Choroid plexus epithelial cell (primary cell): Measurements from ENCODE around the gene ACBD6.

Experiments
- DNase-seq: peaks from one replicate; pipeline ENCODE4 v3.0.0-alpha.2; 2010; ENCODE audit warnings: low read depth
- H3K4me3 ChIP-seq: 2 replicates; pipeline ENCODE4 v1.5.1; 2011; ENCODE audit warnings: low read depth, mild to moderate bottlenecking, control low read depth, low read length, moderate library complexity
- TF ChIP-seq, protein P1 (sequence below): conservative IDR thresholded peaks from 2 replicates; pipeline ENCODE4 v1.5.1; 2011; ENCODE audit warnings: low read depth, mild to moderate bottlenecking, control low read depth, inconsistent platforms, low read length, moderate library complexity

The ACBD6 gene

DNA sequence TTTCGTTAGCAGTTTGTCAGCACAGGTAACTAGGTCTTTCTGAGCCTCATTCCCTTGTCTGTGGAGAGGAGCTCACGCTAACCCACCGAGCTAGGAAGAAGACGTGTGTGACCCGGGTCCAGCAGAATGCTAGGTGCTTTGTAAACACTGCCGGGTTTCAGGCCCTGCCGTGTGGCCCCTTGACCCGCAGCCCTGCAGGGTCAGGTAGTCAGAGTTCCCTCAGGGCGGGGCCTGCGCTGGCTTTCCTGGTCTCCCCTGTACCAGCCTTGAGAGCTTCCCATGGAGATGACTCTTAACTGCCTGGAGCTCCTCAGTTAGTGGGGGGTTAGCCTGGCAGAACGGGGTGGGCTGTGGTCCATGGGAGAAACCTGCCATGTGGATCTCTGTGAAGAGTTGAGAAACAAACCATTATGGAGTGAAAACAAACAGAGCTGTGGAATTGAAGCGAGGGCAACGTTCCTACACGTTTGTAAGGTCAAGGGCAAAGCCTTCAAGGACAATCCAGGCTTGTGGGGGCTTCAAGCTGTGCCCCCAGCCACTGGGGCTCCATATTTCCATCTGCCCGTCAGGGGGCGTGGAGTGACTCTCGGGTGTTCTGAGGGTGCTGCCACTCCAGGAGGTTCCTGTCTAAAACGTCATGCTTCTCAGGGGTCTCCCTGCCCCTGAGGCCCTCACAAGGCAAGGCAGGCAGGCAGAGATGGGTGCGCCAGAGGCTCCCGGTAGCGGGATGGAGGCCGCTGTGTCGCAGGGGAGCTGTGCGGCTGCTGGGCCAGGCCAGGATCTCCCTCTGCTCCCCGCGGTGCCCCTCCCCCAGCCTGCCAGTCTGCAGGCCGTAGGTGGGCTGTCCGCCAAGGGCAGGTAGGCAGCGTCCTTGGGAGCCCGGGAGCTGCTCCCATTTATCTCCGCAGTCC, 248.5 kb downstream of the ACBD6 start:
- no peak for DNase-seq
- TF ChIP-seq, protein P1, sequence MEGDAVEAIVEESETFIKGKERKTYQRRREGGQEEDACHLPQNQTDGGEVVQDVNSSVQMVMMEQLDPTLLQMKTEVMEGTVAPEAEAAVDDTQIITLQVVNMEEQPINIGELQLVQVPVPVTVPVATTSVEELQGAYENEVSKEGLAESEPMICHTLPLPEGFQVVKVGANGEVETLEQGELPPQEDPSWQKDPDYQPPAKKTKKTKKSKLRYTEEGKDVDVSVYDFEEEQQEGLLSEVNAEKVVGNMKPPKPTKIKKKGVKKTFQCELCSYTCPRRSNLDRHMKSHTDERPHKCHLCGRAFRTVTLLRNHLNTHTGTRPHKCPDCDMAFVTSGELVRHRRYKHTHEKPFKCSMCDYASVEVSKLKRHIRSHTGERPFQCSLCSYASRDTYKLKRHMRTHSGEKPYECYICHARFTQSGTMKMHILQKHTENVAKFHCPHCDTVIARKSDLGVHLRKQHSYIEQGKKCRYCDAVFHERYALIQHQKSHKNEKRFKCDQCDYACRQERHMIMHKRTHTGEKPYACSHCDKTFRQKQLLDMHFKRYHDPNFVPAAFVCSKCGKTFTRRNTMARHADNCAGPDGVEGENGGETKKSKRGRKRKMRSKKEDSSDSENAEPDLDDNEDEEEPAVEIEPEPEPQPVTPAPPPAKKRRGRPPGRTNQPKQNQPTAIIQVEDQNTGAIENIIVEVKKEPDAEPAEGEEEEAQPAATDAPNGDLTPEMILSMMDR: no peak
- H3K4me3 ChIP-seq: no peak overlapping the region

DNA sequence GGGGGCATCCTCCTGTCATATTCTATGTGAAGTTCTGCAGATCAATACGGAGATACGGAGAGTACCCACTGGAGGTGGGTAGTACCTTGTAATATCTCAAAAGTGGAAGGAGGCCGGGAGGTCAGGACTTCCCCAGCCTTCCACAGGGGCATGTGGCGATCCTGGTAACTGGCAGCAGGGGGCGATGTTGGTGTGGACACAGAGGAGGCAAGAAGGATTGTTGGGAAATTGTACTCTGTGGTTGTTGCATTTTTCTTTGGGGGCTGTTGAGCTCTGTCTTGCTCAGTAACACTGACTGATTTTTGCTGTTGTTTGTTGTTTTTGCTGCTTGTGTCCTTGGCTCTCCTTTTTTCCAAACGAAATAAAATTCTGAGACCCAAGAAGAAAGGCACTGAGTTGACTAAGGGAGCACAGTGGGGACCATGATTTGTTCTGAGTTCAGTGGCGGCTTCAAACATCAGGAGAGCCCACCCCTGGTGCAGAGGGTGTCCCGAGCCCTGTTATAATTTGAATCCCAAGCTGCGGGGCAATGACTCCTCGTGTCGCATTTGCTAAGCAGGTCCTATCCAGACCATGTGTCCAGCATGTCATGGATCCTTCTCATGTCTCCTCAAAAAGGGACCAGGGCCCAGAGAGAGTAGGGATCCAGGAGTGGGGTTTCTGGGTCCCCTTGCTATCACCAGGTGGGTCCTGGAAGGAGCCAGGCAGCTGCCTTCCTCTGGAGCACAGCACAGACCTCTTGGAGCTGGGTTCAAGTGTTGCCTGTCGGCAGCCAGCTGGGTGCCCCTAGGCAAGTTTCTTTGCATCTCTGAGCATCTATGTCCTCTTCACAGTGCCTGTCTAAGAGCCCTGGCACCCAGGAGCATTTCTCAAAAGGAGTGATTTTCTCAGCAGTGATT, 249.5 kb downstream of the ACBD6 start:
- H3K4me3 ChIP-seq: no peak overlapping the region
- peak; percentile 82 for DNase-seq
- TF ChIP-seq, protein P1: peak; percentile 96

DNA sequence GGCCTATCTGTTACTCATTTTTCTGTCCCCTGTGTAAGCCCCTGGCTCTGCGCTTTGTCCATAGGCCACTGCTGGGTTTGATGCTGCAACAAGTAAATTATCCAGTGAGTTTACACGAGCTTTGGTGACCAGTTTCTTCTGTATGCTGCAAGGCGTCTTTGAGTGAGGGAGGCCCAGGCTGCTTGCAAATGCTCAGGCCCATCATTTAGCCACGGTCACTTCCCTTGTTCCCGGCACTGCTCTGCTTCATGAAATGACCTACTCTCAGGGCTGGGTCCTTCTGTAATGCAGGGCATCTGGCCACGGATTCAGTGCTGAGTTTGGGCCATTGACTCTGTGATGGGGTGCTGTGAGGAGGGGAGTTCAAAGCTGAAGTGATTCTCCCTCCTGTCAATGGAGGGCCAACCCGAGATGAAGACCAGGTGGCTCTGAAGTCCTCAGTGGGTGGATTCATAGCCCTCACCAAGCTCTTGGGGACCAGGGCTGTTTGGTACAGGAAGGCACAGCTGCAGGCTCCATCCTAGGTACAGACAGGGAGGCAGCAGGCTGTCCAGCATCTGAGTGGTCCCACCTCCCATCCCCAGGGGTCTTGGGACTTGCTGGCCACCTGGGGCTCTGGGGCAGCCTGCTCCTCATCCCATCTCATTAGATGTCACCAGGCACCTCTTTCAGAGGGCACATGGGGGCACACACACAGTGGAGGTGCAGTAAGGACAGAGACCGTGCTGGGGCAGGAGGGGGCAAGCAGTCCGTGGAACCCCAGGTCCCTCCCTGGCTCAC, 250.7 kb downstream of the ACBD6 start:
- H3K4me3 ChIP-seq: no peak overlapping the region
- no peak for DNase-seq
- TF ChIP-seq, protein P1: no peak

DNA sequence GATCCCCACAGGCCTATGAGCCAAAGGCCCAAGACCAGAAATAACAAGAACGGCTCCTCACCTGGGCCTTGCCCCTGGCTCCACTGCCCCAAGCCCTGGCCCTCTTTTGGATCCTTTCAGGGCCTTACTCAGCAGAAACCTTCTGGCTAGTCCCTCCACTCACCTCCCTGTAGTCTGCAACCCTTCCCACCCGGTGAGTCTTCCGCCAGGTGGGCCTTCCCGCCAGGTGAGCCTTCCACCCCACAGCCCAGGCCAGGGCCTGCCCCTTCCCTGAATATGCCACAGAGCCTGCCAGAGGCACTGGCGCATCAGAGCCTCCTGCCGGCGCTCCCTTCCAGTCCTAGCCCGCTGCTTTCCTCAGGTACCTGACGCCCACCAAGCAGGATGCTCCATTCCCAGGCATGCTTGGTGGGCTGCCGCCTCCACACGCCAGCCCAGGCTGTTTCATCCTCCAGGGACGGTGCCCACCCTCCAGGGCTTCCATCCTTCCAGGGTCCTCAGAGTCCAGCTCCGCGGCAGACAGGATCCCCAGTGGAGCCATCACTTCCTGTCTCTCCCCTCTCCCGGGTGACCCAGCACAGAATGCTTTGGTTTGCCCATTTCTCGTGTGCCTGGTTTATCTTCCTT, 251.4 kb downstream of the ACBD6 start:
- DNase-seq: no peak
- TF ChIP-seq, protein P1: no peak
- H3K4me3 ChIP-seq: no peak overlapping the region

DNA sequence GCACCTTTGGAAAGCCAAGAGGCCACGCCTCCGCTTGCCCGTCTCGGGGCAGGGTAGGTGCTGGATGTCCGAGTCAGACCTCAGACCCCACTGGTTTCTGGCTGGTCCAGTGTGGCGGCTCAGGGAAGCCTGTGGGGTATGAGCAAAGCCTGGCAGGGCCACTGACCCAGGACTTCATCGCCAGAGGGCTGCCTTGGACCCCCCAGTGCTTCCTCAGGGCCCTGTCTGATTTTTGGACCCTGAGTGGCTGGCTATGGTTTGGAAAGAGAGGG, 251.9 kb downstream of the ACBD6 start:
- TF ChIP-seq, protein P1: no peak
- DNase-seq: no peak
- no peak overlapping the region for H3K4me3 ChIP-seq

DNA sequence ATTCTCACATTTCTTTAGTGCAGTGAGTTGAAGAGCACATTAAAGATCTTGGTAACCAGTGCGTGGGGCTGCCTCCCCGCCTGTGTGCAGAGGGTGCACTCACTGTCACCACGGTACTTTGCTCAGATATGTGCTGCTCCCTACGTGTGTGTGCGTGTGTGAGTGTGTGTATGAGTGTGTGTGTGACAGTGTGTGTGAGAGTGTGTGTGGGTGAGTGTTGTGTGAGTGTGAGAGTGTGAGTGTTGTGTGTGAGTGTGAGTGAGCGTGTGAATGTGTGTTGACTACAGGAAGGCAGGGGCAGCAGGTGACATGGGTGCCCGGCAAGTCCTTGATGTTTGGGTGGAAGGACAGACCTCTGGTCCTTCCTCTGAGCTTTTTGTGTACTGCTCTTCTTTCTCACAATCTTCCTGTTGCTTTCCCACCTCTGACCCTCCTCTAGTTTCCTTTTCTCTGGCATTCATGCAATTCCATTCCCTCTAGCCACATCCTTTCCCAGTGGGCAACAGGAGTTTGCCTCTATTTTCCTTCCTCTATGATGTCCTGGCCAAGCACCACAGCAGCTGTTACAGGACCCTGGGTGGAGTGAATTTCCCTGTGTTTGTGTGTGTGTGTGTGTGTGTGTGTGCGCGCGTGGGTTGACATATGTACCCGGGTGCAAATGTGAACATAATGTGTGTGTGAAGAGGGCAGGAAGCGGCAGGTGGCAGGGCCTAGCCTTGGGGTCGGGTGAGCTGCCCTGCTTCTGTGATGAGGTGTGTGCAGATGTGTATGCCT, 252.5 kb downstream of the ACBD6 start:
- H3K4me3 ChIP-seq: no peak overlapping the region
- TF ChIP-seq, protein P1: no peak
- peak; percentile 18 for DNase-seq
